ENCODE measurements around the gene CACNA2D3.

GRCh38 chr3:54550221-54550977 lies 428.0 kb downstream of the CACNA2D3 start:
- TF ChIP-seq SUZ12 (IDR thresholded peaks at IDR 0.05): no peak
- no peak for TF ChIP-seq BHLHE40 (IDR thresholded peaks at IDR 0.05; ENCODE audit: borderline replicate concordance)
- TF ChIP-seq FOXM1 (IDR thresholded peaks at IDR 0.05; ENCODE audit: borderline replicate concordance): no peak
- no peak for TF ChIP-seq SP1 (IDR thresholded peaks at IDR 0.05)
- no peak for TF ChIP-seq NFRKB (IDR thresholded peaks at IDR 0.05)
- TF ChIP-seq ZNF384 (IDR thresholded peaks at IDR 0.05): no peak
- no peak for TF ChIP-seq TARDBP (IDR thresholded peaks at IDR 0.05)
- TF ChIP-seq HDGF (IDR thresholded peaks at IDR 0.05; ENCODE audit: borderline replicate concordance): no peak

Data from HEK293T (cell line).